ENCODE results near the gene MS4A4E.
"Not testable (repeated sequence)": the region's sequence is repeated elsewhere in the genome, so short reads cannot be mapped to it uniquely, and the experiment has no call there.

DNA sequence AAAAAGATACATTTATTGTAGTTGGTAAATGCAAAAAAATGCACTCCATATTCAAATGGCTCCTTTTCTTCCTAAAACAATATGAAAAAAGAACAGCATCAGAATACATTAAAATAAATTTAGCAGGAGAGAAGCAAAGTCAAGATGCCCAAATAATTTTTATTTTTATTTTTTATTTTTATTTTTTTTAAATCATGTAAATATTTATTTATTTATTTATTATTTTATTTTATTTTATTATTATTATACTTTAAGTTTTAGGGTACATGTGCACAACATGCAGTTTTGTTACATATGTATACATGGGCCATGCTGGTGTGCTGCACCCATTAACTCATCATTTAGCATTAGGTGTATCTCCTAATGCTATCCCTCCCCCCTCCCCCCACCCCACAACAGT lies 90.2 kb downstream of the MS4A4E start:
- TF ChIP-seq KDM3A (CRISPR knock-in tag; IDR thresholded peaks at IDR 0.05; ENCODE audit: low read depth); SRF (IDR thresholded peaks at IDR 0.05; ENCODE audit: low read depth, low read length); CHD2 (IDR thresholded peaks at IDR 0.05; ENCODE audit: low read depth, low read length): not testable (repeated sequence)

Measured in HepG2 (cell line).